DND-41 (cell line): ENCODE measurements around the gene FBXW4.

Experiments
- EZH2 ChIP-seq: IDR thresholded peaks from 3 replicates; pipeline ENCODE4 v1.6.1; 2012; ENCODE audit warnings: borderline replicate concordance, low read depth, mild to moderate bottlenecking, moderate library complexity, low read length, inconsistent platforms; ENCODE audit not compliant: severe bottlenecking
- TF ChIP-seq, protein P1 (sequence below): IDR thresholded peaks from 2 replicates; pipeline ENCODE4 v1.5.1; 2012; ENCODE audit warnings: borderline replicate concordance, low read length, moderate library complexity, mild to moderate bottlenecking; ENCODE audit not compliant: poor library complexity, severe bottlenecking; ENCODE audit errors: extremely low read depth

DNA sequence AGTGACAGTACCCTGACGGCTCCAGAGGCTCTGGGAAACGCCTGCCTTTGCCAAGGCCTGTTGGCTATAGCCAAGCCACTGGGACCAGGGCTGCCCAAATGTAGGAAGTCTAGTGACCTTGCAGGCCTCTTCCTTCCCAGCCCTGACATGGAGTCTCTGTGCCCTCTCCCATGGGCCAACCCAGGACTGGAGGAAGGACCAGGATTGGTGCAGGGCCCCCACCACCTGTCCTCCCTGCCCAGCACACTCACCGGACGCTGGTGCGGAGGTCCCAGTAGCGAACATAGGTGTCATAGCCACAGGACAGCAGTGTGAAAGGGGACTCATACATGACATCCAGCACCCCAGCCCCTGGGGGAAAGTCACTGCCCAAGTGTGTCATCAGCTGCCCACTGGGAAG, 82.9 kb downstream of the FBXW4 start:
- no peak for TF ChIP-seq EZH2
- TF ChIP-seq, protein P1, sequence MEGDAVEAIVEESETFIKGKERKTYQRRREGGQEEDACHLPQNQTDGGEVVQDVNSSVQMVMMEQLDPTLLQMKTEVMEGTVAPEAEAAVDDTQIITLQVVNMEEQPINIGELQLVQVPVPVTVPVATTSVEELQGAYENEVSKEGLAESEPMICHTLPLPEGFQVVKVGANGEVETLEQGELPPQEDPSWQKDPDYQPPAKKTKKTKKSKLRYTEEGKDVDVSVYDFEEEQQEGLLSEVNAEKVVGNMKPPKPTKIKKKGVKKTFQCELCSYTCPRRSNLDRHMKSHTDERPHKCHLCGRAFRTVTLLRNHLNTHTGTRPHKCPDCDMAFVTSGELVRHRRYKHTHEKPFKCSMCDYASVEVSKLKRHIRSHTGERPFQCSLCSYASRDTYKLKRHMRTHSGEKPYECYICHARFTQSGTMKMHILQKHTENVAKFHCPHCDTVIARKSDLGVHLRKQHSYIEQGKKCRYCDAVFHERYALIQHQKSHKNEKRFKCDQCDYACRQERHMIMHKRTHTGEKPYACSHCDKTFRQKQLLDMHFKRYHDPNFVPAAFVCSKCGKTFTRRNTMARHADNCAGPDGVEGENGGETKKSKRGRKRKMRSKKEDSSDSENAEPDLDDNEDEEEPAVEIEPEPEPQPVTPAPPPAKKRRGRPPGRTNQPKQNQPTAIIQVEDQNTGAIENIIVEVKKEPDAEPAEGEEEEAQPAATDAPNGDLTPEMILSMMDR = no peak
